ENCODE data around the gene CASK. TPM values are rescaled to one million over a fixed set of nuclear protein-coding genes. Genes with fewer than 3 reads are reported as not detected.

The CASK gene
- total and polyA plus RNA-seq, 9 of the 15 experiments (the other 6 are each of a cell fraction or from before 2014, with no cell fraction given) = 1.3 to 7.4 (median 5.2) TPM

- TF ChIP-seq LEF1 (IDR thresholded peaks at IDR 0.05) (no peak), MEIS2 (IDR thresholded peaks at IDR 0.05; ENCODE audit: partially characterized antibody) (peak; percentile 66), ZKSCAN3 (CRISPR knock-in tag; IDR thresholded peaks at IDR 0.05) (no peak), DIDO1 (tag; IDR thresholded peaks at IDR 0.05; ENCODE audit: low read depth) (no peak), L3MBTL2 (IDR thresholded peaks at IDR 0.05) (0 out of 2 replicates have a peak, but pooled peaks have one; percentile 18), FUS (optimal IDR thresholded peaks at IDR 0.05; ENCODE audit: low read depth, low read length) (no peak), CEBPB (tag; IDR thresholded peaks at IDR 0.05) (peak; percentile 41; the same call in 1 of the 2 replicates), ZNF24 (IDR thresholded peaks at IDR 0.05) (no peak), PHF8 (IDR thresholded peaks at IDR 0.05; ENCODE audit: borderline replicate concordance, low read length) (no peak), MCM5 (IDR thresholded peaks at IDR 0.05; ENCODE audit: low read depth) (no peak), TRIM24 (IDR thresholded peaks at IDR 0.05) (peak in 1 of 2 experiments; percentile 26; a peak in 1 of 4 replicates), HDAC3 (IDR thresholded peaks at IDR 0.05; ENCODE audit: borderline replicate concordance, partially characterized antibody) (peak; percentile 33), ZNF282 (CRISPR knock-in tag; IDR thresholded peaks at IDR 0.05) (no peak), ZNF766 (CRISPR knock-in tag; conservative IDR thresholded peaks at IDR 0.05) (0 out of 2 replicates have a peak, but pooled peaks have one; percentile 36), ZFP91 (CRISPR knock-in tag; IDR thresholded peaks at IDR 0.05) (no peak), MYC (IDR thresholded peaks at IDR 0.05; ENCODE audit: low read depth, low read length) (0 out of 2 replicates have a peak, but pooled peaks have one; percentile 19), MYC (CRISPR knock-in tag; IDR thresholded peaks at IDR 0.05; ENCODE audit: borderline replicate concordance, low read depth) (no peak), TAL1 (IDR thresholded peaks at IDR 0.05) (peak; percentile 74), KDM1A (IDR thresholded peaks at IDR 0.05) (0 out of 4 replicates have a peak, but pooled peaks of 1 of the 2 experiments have one; percentile 31), MAZ (CRISPR knock-in tag; conservative IDR thresholded peaks at IDR 0.05 in 1 of 2, IDR thresholded peaks at IDR 0.05 in 1 of 2) (no peak), EP300 (IDR thresholded peaks at IDR 0.05; ENCODE audit: low read length) (peak; percentile 58; the same call in 1 of the 2 replicates), NFIC (IDR thresholded peaks at IDR 0.05) (peak; percentile 36), USF1 (CRISPR knock-in tag; IDR thresholded peaks at IDR 0.05) (peak; percentile 51; the same call in 1 of the 2 replicates), ZBTB1 (CRISPR knock-in tag; IDR thresholded peaks at IDR 0.05; ENCODE audit: borderline replicate concordance, low read depth) (no peak), TOE1 (IDR thresholded peaks at IDR 0.05; ENCODE audit: borderline replicate concordance) (peak; percentile 85), TOE1 (CRISPR knock-in tag; IDR thresholded peaks at IDR 0.05; ENCODE audit: borderline replicate concordance, low read depth) (no peak), RBM22 (IDR thresholded peaks at IDR 0.05; ENCODE audit: low read depth, low read length, poor library complexity, severe bottlenecking) (no peak), SOX6 (IDR thresholded peaks at IDR 0.05) (peak; percentile 76)
Observed at GRCh38 chrX:41607264-41607832, 316.0 kb downstream of the CASK start (continued).
